A375 (cell line): ENCODE results near the gene ZFYVE28. TPM values are rescaled to one million over a fixed set of nuclear protein-coding genes. Genes with fewer than 3 reads are reported as not detected.

Experiments used
- small RNA-seq: library from RNA; depleted of rRNA; stranded (forward); fragments of <200 nt; gene quantifications from one replicate; pipeline ENCODE3, GENCODE V24; 2014
- total RNA-seq: library from RNA; depleted of rRNA; stranded (reverse); fragments of >200 nt; shearing (Covaris generic); gene quantifications from 2 replicates; pipeline ENCODE4 v1.2.3, GENCODE V29; 2014; rRNA removed

Gene ZFYVE28
- total RNA-seq: 3.6 and 5.0 TPM in 2 replicates

DNA sequence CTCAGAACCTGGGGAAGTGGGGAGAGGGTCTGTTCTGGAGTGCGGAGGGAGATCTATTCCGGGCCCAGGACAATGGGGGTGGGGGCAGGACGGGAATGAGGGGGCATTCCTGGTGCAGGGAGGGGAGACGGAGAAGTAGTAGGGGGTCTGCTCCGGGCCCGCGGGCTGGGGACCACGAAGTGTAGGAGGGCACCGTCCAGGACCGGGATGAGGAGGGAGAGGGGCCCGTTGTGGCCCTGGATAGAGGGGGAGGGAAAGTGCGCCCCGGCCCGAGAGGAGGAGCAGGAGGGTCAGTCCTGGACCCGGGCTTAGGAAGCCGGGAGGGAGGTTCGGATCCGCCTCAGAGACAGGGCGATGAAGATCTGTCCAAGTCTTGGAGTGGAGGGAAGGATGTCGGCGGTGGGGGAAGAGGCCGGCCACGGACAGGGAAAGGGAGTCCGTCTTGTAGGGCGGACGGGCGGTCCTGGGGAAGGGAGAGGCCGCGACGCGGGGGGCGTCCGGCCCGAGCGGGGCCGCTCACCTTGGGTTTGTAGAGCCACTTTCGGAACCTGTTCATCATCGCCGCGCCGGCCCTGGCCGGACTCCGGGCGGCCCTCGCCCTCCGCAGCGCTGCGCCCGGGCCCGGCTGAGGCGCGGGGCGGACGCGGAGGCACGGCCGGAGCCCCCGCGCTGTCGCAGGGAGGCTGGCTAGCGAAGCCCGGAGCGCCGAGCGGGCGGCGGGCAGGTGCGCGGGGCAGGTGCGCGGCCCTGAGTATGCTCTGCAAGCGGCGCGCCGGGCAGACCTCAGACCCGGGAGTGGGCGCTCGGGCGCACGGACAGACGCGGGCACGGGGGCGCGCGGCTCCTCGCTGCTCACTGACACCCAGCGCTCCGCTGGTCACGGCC is at the start of gene ZFYVE28:
Gene ZFYVE28 (minus strand): TSS at position 881 of the 885 bp plus-strand sequence. CDS start 322 bp downstream, at position 559.

DNA sequence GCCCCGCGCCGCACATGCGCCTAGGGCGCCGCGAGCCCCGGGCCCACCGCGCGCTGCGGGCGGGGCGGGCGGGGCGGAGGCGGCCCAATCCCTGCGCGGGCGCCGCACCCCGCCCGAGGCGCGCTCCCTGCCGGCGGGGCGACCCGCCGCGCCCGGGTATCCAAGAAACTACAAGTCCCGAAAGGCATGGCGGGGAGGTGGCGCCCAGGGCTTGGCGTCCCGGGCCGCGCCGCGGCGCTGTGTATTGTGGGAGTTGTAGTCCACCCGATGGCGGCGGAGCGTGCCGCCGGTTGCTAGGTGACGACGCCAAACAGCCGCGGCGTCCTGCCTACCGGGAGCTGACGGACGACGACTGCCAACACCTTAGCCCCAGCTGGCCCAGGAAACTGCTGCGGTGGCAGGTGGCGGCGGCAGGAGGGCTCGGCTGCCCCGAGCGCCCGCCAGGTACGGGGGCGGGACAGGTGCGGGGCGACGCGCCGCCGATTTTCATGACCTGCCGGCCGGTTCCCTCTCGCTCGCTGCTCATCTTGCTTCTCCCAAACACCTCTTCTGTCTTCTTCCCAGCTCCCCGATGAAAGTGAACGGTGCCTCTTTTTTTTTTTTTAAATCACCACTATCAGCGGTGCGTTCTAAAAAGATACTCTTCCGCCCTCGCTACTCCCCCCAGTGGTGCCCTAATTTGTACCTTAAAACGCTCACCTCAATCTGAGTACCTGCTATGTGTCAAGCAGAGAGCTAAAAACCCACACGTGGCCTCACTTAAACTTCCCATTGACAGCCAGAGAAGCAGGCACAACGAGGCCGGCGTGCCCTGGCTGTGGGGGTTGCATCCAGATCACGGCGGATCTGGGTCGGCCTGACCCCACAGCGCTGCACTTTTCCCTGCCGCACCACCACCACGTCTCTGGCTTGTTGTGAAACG is 466 bp upstream of the ZFYVE28 start, which contains the start of gene CFAP99:
Gene CFAP99 (plus strand): TSS at position 306 of the 922 bp plus-strand sequence.

DNA sequence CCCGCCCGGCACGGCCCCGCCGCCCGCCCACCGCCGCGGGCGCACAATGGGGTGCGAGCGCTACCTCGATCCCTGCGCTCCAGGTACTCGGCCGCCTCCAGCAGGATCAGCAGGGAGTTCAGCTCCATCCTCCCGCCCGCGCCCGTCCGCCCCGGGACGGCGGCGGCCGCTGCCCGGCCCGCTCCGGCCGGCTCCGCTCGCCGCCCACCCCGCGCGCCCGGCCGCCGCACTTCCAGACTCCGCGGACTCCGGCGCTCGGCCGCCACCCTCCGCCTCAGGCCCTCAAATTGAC is 156.6 kb downstream of the ZFYVE28 start, which contains the start of gene MXD4:
Gene MXD4 (minus strand): TSS at position 257 of the 292 bp plus-strand sequence. CDS start 129 bp downstream, at position 128.

DNA sequence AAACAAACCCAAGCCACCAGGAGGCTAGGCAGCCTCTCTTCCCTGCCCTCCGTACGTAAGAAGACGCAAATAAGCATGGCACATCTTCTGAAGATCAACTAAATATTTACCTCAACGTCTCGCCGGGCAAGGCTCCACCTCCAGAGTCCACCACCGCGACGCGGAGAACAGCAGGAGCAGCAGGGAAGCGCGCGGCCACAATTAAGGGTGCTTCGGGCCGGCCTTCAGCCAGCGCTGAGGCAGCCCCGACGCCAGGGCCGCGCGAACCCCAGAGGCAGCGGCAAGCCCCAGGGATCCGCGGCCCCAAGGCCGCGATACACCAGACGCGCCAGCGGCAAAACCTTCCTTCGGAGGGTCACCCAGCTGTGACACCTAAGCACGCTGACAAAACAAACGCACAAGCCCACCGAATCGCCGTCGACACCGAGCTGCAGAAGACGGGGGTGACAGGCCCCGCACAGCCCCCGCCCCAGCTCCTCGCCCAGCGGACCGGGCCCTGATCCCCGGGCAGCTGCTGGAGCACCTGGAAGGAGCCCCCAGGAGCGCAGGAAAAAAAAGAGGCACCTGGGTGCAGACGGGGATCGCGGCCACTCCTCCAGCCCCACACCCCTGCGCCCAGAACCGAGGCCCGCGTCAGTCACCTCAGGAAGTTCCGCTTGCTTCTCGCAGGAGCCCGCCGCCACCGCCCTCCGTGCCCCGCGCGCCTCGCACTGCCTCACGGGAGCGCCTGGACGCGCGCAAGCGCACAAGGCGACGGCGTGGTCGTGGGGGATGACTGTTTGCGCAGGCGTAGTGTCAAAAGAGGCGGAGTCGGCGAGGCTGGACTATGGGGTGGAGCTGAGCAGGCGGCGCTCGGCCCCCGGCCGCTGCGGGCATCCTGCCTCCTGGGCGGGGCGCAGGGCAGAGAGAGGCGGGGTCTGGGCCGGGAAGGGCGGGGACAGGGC is 176.8 kb downstream of the ZFYVE28 start, which contains the start of the genes HAUS3 and POLN:
Gene HAUS3 (minus strand): TSS at position 712 of the 944 bp plus-strand sequence. CDS start 1,175 bp downstream, outside the sequence.
Gene POLN (minus strand): TSS at position 712 of the 944 bp plus-strand sequence. CDS start 12,890 bp downstream, outside the sequence.

Small RNA genes lying within 50 kb of the gene (small RNA-seq; reads per million reads assigned to genes)
- gene COX6B1P5: not detected

Other genes with a start within 250 kb of the ZFYVE28 start
- gene HAUS3, start 176.5 kb downstream of the ZFYVE28 start, total RNA-seq: 6.3 and 7.8 TPM in 2 replicates
- gene POLN, start 176.5 kb downstream of the ZFYVE28 start, total RNA-seq: not detected in 2 replicates
- 10.5 and 11.9 TPM in 2 replicates for gene MXD4, start 156.5 kb downstream of the ZFYVE28 start, total RNA-seq
- gene CFAP99, start 310 bp upstream of the ZFYVE28 start, total RNA-seq: not detected in 2 replicates
- gene RNF4, start 50.5 kb upstream of the ZFYVE28 start, total RNA-seq: 26.6 and 34.2 TPM in 2 replicates
- 17.5 and 17.8 TPM in 2 replicates for gene FAM193A, start 118.0 kb upstream of the ZFYVE28 start, total RNA-seq